ENCODE measurements around the gene ZMIZ1.

DNA sequence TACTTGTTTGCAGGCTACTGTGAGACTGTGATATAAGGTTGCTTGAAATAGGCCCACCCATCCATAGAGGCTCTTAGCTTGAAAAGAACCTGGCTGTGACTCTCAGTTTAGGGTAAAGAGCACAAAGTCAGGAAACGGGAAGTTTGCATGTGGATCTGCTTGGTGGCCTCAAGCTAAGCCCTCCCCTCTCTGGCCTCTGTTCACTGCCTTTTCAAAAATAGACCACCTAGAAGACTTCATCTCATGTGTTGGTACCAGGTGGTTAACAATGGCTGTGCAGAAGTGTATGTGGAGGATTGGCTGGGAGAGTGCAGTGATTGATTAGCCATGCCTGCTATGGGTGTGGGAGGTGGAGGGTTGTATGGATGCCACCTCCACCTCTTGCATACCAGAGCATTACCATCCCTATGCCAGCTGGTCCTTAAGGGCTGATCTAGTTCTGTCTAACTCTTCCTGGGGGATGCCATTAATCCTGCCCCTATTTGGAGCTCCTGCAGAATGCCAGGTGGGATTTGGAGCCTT lies 122.0 kb downstream of the ZMIZ1 start:
- TF ChIP-seq, protein P1, sequence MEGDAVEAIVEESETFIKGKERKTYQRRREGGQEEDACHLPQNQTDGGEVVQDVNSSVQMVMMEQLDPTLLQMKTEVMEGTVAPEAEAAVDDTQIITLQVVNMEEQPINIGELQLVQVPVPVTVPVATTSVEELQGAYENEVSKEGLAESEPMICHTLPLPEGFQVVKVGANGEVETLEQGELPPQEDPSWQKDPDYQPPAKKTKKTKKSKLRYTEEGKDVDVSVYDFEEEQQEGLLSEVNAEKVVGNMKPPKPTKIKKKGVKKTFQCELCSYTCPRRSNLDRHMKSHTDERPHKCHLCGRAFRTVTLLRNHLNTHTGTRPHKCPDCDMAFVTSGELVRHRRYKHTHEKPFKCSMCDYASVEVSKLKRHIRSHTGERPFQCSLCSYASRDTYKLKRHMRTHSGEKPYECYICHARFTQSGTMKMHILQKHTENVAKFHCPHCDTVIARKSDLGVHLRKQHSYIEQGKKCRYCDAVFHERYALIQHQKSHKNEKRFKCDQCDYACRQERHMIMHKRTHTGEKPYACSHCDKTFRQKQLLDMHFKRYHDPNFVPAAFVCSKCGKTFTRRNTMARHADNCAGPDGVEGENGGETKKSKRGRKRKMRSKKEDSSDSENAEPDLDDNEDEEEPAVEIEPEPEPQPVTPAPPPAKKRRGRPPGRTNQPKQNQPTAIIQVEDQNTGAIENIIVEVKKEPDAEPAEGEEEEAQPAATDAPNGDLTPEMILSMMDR (IDR thresholded peaks at IDR 0.05) = no peak
- no peak for TF ChIP-seq POLR2A (IDR thresholded peaks at IDR 0.05)

Data from adrenal gland (tissue), 5 donors.